Measurements from ENCODE around the gene LAMTOR5. TPM values are rescaled to one million over a fixed set of nuclear protein-coding genes. Genes with fewer than 3 reads are reported as not detected.

Gene LAMTOR5
- total RNA-seq, 1 experiment from 2014 or later, result 144 TPM

GRCh38 chr1:110425612-110426152, 18.2 kb upstream of the LAMTOR5 start:
- H3K27me3 ChIP-seq (replicated peaks; ENCODE audit: insufficient read depth, low read depth, low read length, poor library complexity), result peaks cover 52% of the 10 kb centered on the region
- no peaks in the 10 kb centered on the region for H3K36me3 ChIP-seq (ENCODE audit: insufficient read depth, low read length, poor library complexity, severe bottlenecking)
- H3K4me3 ChIP-seq (ENCODE audit: low read depth, low read length, poor library complexity, severe bottlenecking), result no peak overlapping the region
- H3K9me3 ChIP-seq (ENCODE audit: low read depth, low read length, poor library complexity, severe bottlenecking), result no peaks in the 10 kb centered on the region
- no peak overlapping the region for H3K27ac ChIP-seq (ENCODE audit: low read depth, low read length, poor library complexity, severe bottlenecking)
- TF ChIP-seq EZH2 (IDR thresholded peaks at IDR 0.05; ENCODE audit: borderline replicate concordance, low read depth, low read length, poor library complexity, severe bottlenecking), result no peak
- TF ChIP-seq CTCF (conservative IDR thresholded peaks at IDR 0.05; ENCODE audit: low read depth, low read length), result no peak
- DNase-seq (ENCODE audit: low spot score), result no peak
- CTCF ChIA-PET, result no interaction called here
- H3K4me1 ChIP-seq (ENCODE audit: insufficient read depth, low read length, poor library complexity, severe bottlenecking), result no peaks in the 10 kb centered on the region
- intact Hi-C loops (cut with micrococcal nuclease; ENCODE audit: unreplicated experiment), result no loop called here
- POLR2A ChIA-PET (ENCODE audit: low non-redundant PET), result no interaction called here
- no TSS peak for BruUV-seq (replicated peaks)

GRCh38 chr1:110424699-110425611, 17.5 kb upstream of the LAMTOR5 start:
- CTCF ChIA-PET, result no interaction called here
- DNase-seq (ENCODE audit: low spot score), result peak; percentile 43
- no peaks in the 10 kb centered on the region for H3K4me1 ChIP-seq (ENCODE audit: insufficient read depth, low read length, poor library complexity, severe bottlenecking)
- POLR2A ChIA-PET (ENCODE audit: low non-redundant PET), result no interaction called here
- H3K27me3 ChIP-seq (replicated peaks; ENCODE audit: insufficient read depth, low read depth, low read length, poor library complexity), result peaks cover 52% of the 10 kb centered on the region
- TF ChIP-seq EZH2 (IDR thresholded peaks at IDR 0.05; ENCODE audit: borderline replicate concordance, low read depth, low read length, poor library complexity, severe bottlenecking), result no peak
- no peak for TF ChIP-seq CTCF (conservative IDR thresholded peaks at IDR 0.05; ENCODE audit: low read depth, low read length)
- no peaks in the 10 kb centered on the region for H3K36me3 ChIP-seq (ENCODE audit: insufficient read depth, low read length, poor library complexity, severe bottlenecking)
- H3K27ac ChIP-seq (ENCODE audit: low read depth, low read length, poor library complexity, severe bottlenecking), result no peak overlapping the region
- H3K4me3 ChIP-seq (ENCODE audit: low read depth, low read length, poor library complexity, severe bottlenecking), result no peak overlapping the region
- no TSS peak for BruUV-seq (replicated peaks)
- no peaks in the 10 kb centered on the region for H3K9me3 ChIP-seq (ENCODE audit: low read depth, low read length, poor library complexity, severe bottlenecking)
- intact Hi-C loops (cut with micrococcal nuclease; ENCODE audit: unreplicated experiment), result no loop called here

- TF ChIP-seq CTCF (conservative IDR thresholded peaks at IDR 0.05; ENCODE audit: low read depth, low read length) (no peak), EZH2 (IDR thresholded peaks at IDR 0.05; ENCODE audit: borderline replicate concordance, low read depth, low read length, poor library complexity, severe bottlenecking) (no peak)
- no TSS peak for BruUV-seq (replicated peaks)
- Histone ChIP-seq H3K4me1 (ENCODE audit: insufficient read depth, low read length, poor library complexity, severe bottlenecking) (no peaks in the 10 kb centered on the region), H3K27me3 (replicated peaks; ENCODE audit: insufficient read depth, low read depth, low read length, poor library complexity) (peaks cover 46% of the 10 kb centered on the region), H3K4me3 (ENCODE audit: low read depth, low read length, poor library complexity, severe bottlenecking) (no peak overlapping the region), H3K27ac (ENCODE audit: low read depth, low read length, poor library complexity, severe bottlenecking) (no peak overlapping the region), H3K9me3 (ENCODE audit: low read depth, low read length, poor library complexity, severe bottlenecking) (no peaks in the 10 kb centered on the region), H3K36me3 (ENCODE audit: insufficient read depth, low read length, poor library complexity, severe bottlenecking) (no peaks in the 10 kb centered on the region)
- CTCF ChIA-PET, result no interaction called here
- intact Hi-C loops (cut with micrococcal nuclease; ENCODE audit: unreplicated experiment), result no loop called here
- DNase-seq (ENCODE audit: low spot score), result no peak
- POLR2A ChIA-PET (ENCODE audit: low non-redundant PET), result no interaction called here
Observed at GRCh38 chr1:110420874-110421793, 13.6 kb upstream of the LAMTOR5 start.

All from A673 (cell line).